SW 1271 (cell line): ENCODE results near the gene UBALD2.

Experiments used
- DNase-seq, 2 experiments: peaks; one replicate each; lab custom pipeline; 2025; lab: John Stamatoyannopoulos, UW

UBALD2 gene

DNA sequence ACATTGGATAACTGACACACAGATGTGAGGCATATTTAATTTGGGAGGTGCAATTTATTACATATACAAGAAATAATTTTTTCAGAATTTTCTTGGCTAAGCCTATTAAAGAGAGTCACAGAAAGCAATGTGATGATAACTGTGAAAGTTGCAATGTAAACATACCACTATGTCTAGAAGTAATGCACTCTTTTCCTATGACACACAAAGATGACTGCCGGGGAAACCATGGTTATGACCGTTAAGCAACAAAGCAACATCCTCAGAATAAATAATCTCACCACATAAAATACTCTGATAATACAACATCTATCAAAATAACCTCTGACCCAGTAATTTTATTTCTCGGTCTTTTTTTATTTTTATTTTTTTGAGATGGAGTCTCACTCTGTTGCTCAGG lies 53.4 kb downstream of the UBALD2 start:
- no peak for DNase-seq
